Activated T-helper 1 cell treated with anti-CD3 and anti-CD28 coated beads, Interleukin-2, amount 50 U/mL, for 16 hours (primary cell): ENCODE data around the gene HABP4.

Experiments used
- DNase-seq, 2 donors: peaks; one replicate each; pipeline ENCODE4 v3.0.0-alpha.2; 2020; ENCODE audit warnings: low read depth in 1 of 2, low spot score in 1 of 2

HABP4 gene

DNA sequence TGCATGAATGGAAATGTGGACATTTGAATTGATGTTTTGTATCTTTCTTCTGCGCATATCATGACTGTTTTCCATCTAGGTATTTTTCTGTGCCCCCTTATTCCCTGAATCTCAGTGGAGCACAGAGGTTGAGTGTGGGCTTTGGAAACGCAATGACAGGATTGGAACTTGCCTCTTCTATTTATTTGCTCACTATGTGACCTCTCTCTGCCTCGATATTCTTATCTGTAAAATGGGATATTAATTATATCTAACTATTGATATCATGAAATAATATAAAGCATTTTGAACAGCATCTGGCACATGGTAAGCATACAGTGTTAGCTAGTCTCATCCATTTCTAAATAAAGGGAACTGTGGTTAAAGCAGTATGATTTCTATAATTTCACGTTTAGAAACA, 26.0 kb downstream of the HABP4 start:
- DNase-seq: no peak

GRCh38 chr9:96476591-96476990, 26.6 kb downstream of the HABP4 start:
- no peak for DNase-seq

GRCh38 chr9:96478829-96479371, 28.9 kb downstream of the HABP4 start:
- no peak for DNase-seq

DNA sequence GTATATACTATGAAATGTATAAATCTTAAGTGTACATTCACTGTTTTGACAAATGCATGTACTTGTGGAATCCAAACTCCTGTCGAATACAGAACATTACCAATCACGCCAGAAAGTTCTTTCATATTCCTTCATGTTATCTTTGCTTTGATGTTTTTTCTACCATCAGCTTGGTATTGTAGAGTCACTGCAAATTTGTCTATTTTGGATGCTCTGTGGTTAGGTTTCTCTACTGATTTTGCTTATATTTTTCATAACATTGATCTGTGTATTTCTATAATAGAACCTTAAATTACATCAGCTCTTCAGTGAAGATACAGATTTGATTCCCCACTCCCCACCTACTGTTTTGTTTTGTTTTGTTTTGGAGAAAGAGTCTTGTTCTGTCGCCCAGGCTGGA, 30.8 kb downstream of the HABP4 start:
- no peak for DNase-seq

- no peak for DNase-seq
Observed at GRCh38 chr9:96482476-96482875, 32.5 kb downstream of the HABP4 start.

DNA sequence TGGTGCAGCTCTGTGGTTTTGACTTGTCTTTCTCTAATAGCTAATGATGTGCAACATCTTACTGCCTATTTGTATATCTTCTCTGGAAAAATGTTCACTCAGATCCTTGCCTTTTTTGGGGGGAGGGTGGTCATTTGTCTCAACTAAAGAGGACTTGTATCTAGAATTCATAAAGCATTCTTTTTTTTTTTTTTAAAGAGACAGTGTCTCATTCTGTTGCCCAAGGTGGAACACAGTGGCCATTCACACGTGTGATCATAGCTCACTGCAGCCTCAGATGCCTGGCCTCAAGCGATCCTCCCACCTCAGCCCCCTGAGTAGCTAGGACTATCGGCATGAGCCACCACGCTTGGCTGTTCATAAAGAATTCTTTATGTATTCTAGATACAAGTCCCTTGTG, 33.2 kb downstream of the HABP4 start:
- no peak for DNase-seq

- no peak for DNase-seq
Observed at GRCh38 chr9:96483733-96484390, 33.9 kb downstream of the HABP4 start.

DNA sequence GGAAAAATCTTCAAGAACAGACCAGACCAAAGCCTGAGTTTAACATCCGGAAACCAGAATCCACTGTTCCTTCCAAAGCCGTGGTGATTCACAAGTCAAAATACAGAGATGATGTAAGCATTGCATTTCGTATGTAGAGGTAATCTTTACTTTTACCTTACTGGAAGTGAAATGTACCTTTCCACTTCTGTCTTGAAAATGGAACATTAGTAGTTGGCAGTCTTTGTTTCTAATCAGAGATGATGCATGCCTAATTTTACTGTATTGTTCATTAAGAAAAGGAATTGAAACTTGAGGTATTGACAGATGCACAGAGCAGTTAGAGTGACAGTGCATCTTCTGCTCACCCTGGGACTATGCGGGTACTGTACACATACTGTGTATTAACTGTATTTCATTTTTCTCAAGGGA, 34.6 kb downstream of the HABP4 start:
- DNase-seq: no peak

GRCh38 chr9:96485280-96485679, 35.3 kb downstream of the HABP4 start:
- no peak for DNase-seq

DNA sequence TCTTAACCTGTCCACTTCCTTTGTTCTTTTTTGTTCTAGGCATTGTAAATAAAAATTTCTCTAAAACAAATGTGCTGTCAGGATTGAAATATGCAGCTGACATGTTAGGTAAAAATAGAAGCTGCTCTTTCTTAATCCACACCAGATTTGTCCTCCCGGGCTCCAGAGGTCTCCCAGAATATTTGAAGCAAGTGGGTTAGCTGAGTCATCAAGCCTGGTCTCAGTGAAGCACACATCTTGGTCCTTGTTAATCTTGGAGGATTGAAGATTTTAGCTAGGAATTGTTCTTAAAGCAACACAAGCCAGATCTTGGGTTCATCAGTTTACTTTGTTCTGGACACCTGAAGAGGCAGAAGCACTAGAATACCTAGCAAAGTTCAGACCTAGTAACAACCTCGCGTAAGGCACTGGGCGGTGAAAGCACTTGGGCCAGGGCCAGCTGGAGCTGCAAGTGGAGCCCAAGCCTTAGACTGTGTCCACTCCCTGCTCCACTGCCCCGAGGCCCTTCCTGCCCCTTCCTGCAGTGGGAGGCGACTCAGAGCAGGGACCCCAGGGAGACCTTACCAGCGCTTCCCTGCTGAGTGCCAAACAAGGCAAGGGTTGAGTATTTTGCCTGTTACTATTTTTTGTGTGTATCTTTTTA, 36.5 kb downstream of the HABP4 start:
- no peak for DNase-seq

GRCh38 chr9:96487029-96487396, 37.0 kb downstream of the HABP4 start:
- no peak for DNase-seq

GRCh38 chr9:96487949-96488348, 38.0 kb downstream of the HABP4 start:
- DNase-seq: no peak

- DNase-seq: no peak
Observed at GRCh38 chr9:96489482-96489979, 39.6 kb downstream of the HABP4 start.

DNA sequence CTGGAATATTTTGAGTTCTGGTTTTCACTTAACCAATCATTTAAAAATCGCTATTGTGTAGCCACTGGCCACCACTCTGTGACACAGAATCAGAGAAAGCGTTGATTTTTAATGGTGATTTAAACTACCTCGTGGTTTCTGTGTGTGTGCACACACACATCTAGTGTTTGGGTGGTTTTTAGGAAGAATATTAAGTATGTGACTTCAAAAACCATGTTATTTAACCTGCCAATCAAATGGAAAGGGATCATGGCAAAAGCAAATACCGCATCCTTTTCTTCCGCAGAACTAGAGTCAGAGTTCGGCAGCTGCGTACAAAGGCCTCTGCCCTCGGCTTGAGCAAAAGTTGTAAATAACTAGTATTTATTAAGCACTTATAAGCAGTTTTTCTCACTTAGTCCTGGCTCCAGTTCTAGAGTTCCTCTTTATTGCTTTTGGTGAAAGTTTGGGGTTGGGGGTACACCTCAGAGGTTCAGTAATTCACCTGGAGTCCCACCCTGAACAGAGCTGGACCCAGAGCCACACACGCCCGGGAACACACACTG, 40.6 kb downstream of the HABP4 start:
- DNase-seq: no peak

- DNase-seq: peak in 1 of 2 donors; percentile 8
Observed at GRCh38 chr9:96491079-96491879, 41.3 kb downstream of the HABP4 start.

- no peak for DNase-seq
Observed at GRCh38 chr9:96491880-96492525, 42.0 kb downstream of the HABP4 start.

DNA sequence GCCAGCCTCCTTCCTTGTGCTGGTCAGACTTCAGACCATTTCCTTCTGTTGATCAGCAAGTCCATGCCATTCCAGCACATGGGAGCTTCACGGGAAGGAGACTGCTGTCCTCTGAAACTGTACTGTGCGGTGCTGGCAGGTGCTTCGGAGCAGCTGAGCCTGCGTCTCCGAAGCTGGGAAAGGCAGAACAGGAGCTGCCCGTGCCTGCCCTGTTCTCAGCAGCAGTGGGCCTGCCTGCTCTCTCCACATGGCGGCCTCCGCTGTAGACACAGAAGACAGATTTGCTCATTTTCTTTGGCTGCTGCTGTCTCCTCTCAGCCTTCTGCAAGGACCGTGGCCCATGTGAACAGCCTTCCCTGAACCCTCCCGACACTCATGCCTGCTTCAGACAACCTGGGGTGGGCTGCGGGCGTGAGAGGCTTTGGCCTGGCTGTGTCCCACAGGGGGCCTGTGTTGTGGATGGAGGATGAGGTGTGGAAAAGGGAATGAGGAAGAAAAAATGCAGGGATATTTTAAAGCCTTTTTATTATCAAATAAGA, 43.1 kb downstream of the HABP4 start:
- DNase-seq: no peak

DNA sequence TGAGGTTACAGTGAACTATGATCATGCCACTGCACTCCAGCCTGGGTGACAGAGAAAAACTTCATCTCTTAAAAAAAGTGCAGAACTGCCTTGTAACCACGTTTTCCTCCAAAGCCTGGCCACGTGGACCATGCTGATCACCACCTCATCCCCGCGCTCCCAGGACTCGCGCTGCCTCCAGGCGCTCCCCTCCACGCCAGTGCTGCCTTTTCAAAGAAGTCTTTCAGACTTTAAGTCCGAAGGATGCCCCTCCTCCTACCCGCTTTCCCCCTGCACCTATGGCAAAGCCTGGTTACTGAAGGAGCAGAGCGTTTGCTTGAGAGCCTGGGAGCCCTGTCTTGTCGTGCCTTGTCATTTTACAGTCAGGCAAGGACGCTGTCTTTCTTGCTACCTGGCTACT, 43.8 kb downstream of the HABP4 start:
- DNase-seq: no peak

DNA sequence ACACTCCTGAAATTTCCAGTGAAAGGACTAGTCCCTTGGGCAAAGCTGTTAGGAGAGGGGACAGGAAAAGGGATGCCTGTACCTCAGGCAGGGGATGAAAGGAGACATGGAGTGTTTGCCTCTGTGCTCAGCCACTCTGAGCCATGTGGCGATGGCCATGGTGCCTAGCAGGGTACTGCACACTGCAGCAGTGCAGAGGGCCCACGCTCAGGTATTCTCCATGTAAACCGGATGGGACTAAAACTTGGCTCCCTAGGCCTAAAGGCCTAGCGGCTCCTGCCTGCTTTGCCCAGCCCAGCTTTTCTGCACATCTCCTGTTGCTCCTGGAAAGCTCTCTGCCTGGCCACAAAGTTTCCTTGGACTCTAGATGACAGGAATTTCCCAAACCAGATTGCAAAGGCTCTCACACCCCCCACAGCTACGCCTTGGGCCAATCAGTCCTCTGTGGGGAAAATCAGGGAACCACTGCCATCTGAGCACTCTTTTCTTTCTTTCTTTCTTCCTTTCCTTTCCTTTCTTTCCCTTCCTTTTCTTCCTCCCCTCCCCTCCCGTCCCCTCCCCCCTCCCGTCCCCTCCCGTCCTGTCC, 44.3 kb downstream of the HABP4 start:
- DNase-seq: no peak

DNA sequence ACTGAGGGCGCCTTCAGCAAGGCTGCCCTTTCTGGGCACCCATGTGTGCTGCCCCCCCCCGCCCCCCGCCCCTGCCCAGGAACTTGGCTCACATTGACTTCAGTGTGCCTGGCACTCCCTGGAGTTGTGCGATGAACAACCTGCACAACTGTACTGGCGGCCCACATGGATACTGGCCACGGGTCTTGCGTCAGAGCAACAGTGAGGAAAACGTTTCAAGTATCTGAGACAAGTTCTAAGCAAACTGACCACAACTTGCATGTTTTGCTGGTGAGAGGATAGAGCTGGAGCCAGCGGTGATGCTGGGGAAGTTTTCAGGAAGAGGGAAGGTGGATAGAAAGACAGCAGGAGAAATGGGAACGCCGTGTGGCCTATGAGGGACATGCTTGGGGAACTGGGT, 45.4 kb downstream of the HABP4 start:
- no peak for DNase-seq
